Hepatocyte (in vitro differentiated cells): ENCODE results near the gene DCN. TPM values are rescaled to one million over a fixed set of nuclear protein-coding genes. Genes with fewer than 3 reads are reported as not detected.

ENCODE experiments used
- DNase-seq: peaks from one replicate; pipeline ENCODE4 v3.0.0-alpha.2; 2016; ENCODE audit warnings: low spot score
- H2AFZ ChIP-seq: fragments of 200-600 bp; sonication (generic); 2 replicates; pipeline ENCODE4 v1.6.0; 2016; ENCODE audit warnings: antibody characterized with exemption, mild to moderate bottlenecking
- H3K27ac ChIP-seq: fragments of 200-600 bp; sonication (generic); 2 replicates; pipeline ENCODE4 v1.5.1; 2016; ENCODE audit warnings: mild to moderate bottlenecking
- H3K27me3 ChIP-seq: fragments of 200-600 bp; sonication (generic); 2 replicates; pipeline ENCODE4 v1.6.1; 2016
- H3K36me3 ChIP-seq: fragments of 200-600 bp; sonication (generic); replicated peaks from 2 replicates; pipeline ENCODE4 v1.5.1; 2016; ENCODE audit warnings: low read depth; ENCODE audit not compliant: insufficient read depth
- H3K4me1 ChIP-seq: fragments of 200-600 bp; sonication (generic); 2 replicates; pipeline ENCODE4 v1.5.1; 2016; ENCODE audit warnings: mild to moderate bottlenecking, moderate library complexity; ENCODE audit not compliant: insufficient read depth
- H3K4me2 ChIP-seq: fragments of 200-600 bp; sonication (generic); 2 replicates; pipeline ENCODE4 v1.6.0; 2016
- H3K4me3 ChIP-seq: fragments of 200-600 bp; sonication (generic); 2 replicates; pipeline ENCODE4 v1.5.1; 2016; ENCODE audit warnings: mild to moderate bottlenecking
- H3K79me2 ChIP-seq: fragments of 200-600 bp; sonication (generic); 2 replicates; pipeline ENCODE4 v1.6.0; 2017; ENCODE audit warnings: mild to moderate bottlenecking
- H3K9me2 ChIP-seq: fragments of 200-600 bp; sonication (generic); replicated peaks from 2 replicates; pipeline ENCODE4 v1.6.0; 2017; ENCODE audit warnings: mild to moderate bottlenecking; ENCODE audit not compliant: insufficient read depth
- H3K9me3 ChIP-seq: fragments of 200-600 bp; sonication (generic); 2 replicates; pipeline ENCODE4 v1.5.1; 2016; ENCODE audit warnings: low read depth, mild to moderate bottlenecking
- H4K20me1 ChIP-seq: fragments of 200-600 bp; sonication (generic); 2 replicates; pipeline ENCODE4 v1.6.0; 2016; ENCODE audit warnings: mild to moderate bottlenecking; ENCODE audit not compliant: insufficient read depth, poor library complexity, severe bottlenecking
- EZH2 ChIP-seq: fragments of 200-600 bp; sonication (generic); IDR thresholded peaks from 2 replicates; pipeline ENCODE4 v1.6.1; 2016; ENCODE audit warnings: antibody characterized with exemption, mild to moderate bottlenecking, borderline replicate concordance
- EZH2phosphoT487 ChIP-seq: fragments of 200-600 bp; sonication (generic); IDR thresholded peaks from one replicate; pipeline ENCODE4 v1.6.1; 2018; ENCODE audit warnings: antibody characterized with exemption, mild to moderate bottlenecking, low read depth, moderate library complexity; ENCODE audit not compliant: unreplicated experiment, severe bottlenecking
- WGBS: methylation state at CpG from one replicate; pipeline ENCODE4 v1.1.6; 2016; ENCODE audit warnings: low lambda C conversion rate; ENCODE audit errors: missing lambda C conversion rate; 5-methylcytosine and 5-hydroxymethylcytosine counted together
- polyA plus RNA-seq: library from polyadenylated mRNA; unstranded; fragments of >200 nt; fragmentation: Nextera tagmentation; extraction: Ambion mirVana; gene quantifications from 2 replicates; pipeline ENCODE4 v1.2.1, GENCODE V29; 2016
- total RNA-seq: library from RNA; depleted of rRNA; stranded (reverse); fragments of >200 nt; gene quantifications from 2 replicates; pipeline ENCODE4 v1.2.3, GENCODE V29; 2014
- TF ChIP-seq, protein P1 (sequence below): fragments of 200-600 bp; sonication (generic); IDR thresholded peaks from 2 replicates; pipeline ENCODE4 v1.5.1; 2016; ENCODE audit warnings: antibody characterized with exemption, mild to moderate bottlenecking; ENCODE audit not compliant: poor library complexity

DCN gene
- total and polyA plus RNA-seq, 2 experiments from 2014 or later = 1,996 to 2,382 TPM

DNA sequence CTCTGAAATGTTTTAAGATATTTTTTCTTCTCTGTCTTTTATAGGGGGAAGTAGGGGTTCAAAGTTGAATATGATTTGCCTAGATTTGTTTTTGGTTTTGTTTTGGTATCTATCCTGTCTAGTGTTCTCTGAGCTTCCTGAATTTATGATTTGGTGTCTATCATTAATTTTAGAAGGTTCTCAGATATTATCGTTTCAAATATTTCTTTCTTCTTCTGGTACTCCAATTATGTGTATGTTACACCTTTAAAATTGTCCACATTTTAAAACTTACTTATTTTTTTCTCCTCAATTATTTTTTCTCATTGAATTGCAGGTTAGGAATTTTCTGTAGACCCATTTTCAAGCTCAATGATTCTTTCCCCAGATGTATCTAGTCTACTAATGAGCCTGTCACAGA, 13.8 kb upstream of the DCN start:
- TF ChIP-seq, protein P1, sequence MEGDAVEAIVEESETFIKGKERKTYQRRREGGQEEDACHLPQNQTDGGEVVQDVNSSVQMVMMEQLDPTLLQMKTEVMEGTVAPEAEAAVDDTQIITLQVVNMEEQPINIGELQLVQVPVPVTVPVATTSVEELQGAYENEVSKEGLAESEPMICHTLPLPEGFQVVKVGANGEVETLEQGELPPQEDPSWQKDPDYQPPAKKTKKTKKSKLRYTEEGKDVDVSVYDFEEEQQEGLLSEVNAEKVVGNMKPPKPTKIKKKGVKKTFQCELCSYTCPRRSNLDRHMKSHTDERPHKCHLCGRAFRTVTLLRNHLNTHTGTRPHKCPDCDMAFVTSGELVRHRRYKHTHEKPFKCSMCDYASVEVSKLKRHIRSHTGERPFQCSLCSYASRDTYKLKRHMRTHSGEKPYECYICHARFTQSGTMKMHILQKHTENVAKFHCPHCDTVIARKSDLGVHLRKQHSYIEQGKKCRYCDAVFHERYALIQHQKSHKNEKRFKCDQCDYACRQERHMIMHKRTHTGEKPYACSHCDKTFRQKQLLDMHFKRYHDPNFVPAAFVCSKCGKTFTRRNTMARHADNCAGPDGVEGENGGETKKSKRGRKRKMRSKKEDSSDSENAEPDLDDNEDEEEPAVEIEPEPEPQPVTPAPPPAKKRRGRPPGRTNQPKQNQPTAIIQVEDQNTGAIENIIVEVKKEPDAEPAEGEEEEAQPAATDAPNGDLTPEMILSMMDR = no peak
- TF ChIP-seq EZH2 = no peak
- no peak for TF ChIP-seq EZH2phosphoT487
- Histone ChIP-seq H3K4me3 (no peak overlapping the region), H3K4me1 (no peaks in the 10 kb centered on the region), H3K36me3 (no peaks in the 10 kb centered on the region), H3K9me3 (no peaks in the 10 kb centered on the region), H2AFZ (no peak overlapping the region), H3K27ac (no peak overlapping the region), H3K9me2 (no peaks in the 10 kb centered on the region), H3K4me2 (no peak overlapping the region), H4K20me1 (no peaks in the 10 kb centered on the region), H3K79me2 (no peaks in the 10 kb centered on the region), H3K27me3 (no peaks in the 10 kb centered on the region)
- DNase-seq = no peak
- WGBS = 100% methylated on average over 1 of the region's 1 CpG

DNA sequence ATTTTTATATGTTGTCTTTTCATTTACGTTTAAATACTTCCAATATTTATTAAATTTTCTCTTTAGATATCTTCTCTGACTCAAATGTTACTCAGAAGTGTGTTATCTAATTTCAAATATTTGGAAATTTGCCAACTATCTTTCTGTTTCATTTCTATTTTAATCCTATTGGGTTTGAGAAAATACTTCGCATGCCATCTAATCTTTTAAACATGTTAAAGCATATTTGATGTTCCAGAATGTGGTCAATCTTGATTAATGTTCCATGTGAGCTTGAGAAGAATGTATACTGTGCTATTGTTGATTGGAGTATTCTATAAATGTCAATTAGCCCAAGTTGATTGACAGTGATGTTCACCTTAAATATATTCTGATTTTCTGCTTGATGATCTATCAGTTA, 11.9 kb upstream of the DCN start:
- H3K9me3 ChIP-seq = no peaks in the 10 kb centered on the region
- no peak overlapping the region for H3K4me2 ChIP-seq
- no peaks in the 10 kb centered on the region for H3K27me3 ChIP-seq
- no peaks in the 10 kb centered on the region for H4K20me1 ChIP-seq
- no peaks in the 10 kb centered on the region for H3K36me3 ChIP-seq
- WGBS = 76% methylated on average over 2 of the region's 2 CpGs
- H2AFZ ChIP-seq = no peak overlapping the region
- no peaks in the 10 kb centered on the region for H3K9me2 ChIP-seq
- no peak for DNase-seq
- no peak for TF ChIP-seq EZH2
- TF ChIP-seq EZH2phosphoT487 = no peak
- TF ChIP-seq, protein P1 = no peak
- no peak overlapping the region for H3K4me3 ChIP-seq
- no peak overlapping the region for H3K27ac ChIP-seq
- H3K4me1 ChIP-seq = peaks cover 6% of the 10 kb centered on the region
- H3K79me2 ChIP-seq = no peaks in the 10 kb centered on the region

DNA sequence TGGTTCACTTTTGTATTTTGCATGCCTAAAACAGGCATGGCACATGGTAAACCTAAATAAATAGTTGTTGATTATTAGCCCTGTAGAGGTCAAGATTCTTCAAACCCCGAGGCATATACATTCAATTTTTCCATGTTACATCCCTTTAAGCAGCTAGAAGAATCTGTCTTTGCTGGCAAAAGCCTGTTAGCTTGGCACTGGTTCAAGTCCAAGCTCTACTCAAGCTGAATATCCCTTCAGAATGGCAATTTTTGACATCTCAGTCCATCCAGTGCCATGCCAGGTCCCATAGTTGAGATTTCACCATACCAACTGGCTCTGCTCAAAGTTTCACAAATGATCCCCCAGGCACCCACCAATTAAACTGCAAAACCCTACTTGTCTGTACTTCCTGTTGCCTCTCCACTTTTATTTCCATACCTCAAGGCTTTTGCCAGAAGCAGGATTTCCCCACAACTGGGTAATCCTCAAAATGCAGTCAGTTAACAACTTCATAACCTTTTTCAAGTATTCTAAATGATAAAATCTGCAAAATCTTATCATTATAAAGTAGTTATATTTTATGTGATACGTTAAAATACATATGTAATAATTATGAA, 9.0 kb upstream of the DCN start:
- H4K20me1 ChIP-seq = no peaks in the 10 kb centered on the region
- H2AFZ ChIP-seq = no peak overlapping the region
- no peaks in the 10 kb centered on the region for H3K36me3 ChIP-seq
- no peak overlapping the region for H3K4me3 ChIP-seq
- no peak overlapping the region for H3K4me2 ChIP-seq
- H3K4me1 ChIP-seq = peaks cover 16% of the 10 kb centered on the region
- H3K79me2 ChIP-seq = no peaks in the 10 kb centered on the region
- DNase-seq = no peak
- H3K9me3 ChIP-seq = no peaks in the 10 kb centered on the region
- TF ChIP-seq EZH2 = no peak
- TF ChIP-seq, protein P1 = no peak
- TF ChIP-seq EZH2phosphoT487 = no peak
- H3K27me3 ChIP-seq = no peaks in the 10 kb centered on the region
- WGBS = 75% methylated on average over 2 of the region's 2 CpGs
- no peaks in the 10 kb centered on the region for H3K9me2 ChIP-seq
- no peak overlapping the region for H3K27ac ChIP-seq
